Measurements from ENCODE around the gene RPTOR. TPM values are rescaled to one million over a fixed set of nuclear protein-coding genes. Genes with fewer than 3 reads are reported as not detected.

Gene RPTOR
- total and polyA plus RNA-seq, 10 of the 15 experiments (the other 5 are each of a cell fraction or from before 2014, with no cell fraction given), result 0.18 to 32.1 (median 7.8) TPM

- in situ Hi-C loops (cut with MboI), result no loop called here
- TF ChIP-seq MEF2B (IDR thresholded peaks at IDR 0.05; ENCODE audit: partially characterized antibody, poor library complexity, severe bottlenecking), result peak; percentile 50
- no peak for TF ChIP-seq NRF1 (conservative IDR thresholded peaks at IDR 0.05; ENCODE audit: low read depth, low read length)
- peak; percentile 52; the same call in 1 of the 2 replicates for TF ChIP-seq RUNX3 (IDR thresholded peaks at IDR 0.05; ENCODE audit: low read length)
Observed at GRCh38 chr17:80827646-80828643, 283.3 kb downstream of the RPTOR start.

GRCh38 chr17:80829166-80829813 lies 284.7 kb downstream of the RPTOR start:
- in situ Hi-C loops (cut with MboI), result no loop called here
- Histone ChIP-seq H3K79me2 (ENCODE audit: control insufficient read depth, insufficient read depth, low read length) (no peaks in the 10 kb centered on the region), H3K4me1 (ENCODE audit: control insufficient read depth, insufficient read depth, low read length) (peaks cover 22% of the 10 kb centered on the region), H3K27me3 (replicated peaks in 1 of 2; ENCODE audit: control insufficient read depth in 2 of 2, insufficient read depth in 2 of 2, low read length in 1 of 2) (no peaks in the 10 kb centered on the region), H3K36me3 (ENCODE audit: control insufficient read depth in 2 of 2, insufficient read depth in 2 of 2, low read length in 1 of 2) (peaks cover 0 to 14% of the 10 kb centered on the region in 2 experiments; a peak in 2 of 4 replicates), H3K4me2 (ENCODE audit: control insufficient read depth, insufficient read depth) (no peak overlapping the region), H3K27ac (ENCODE audit: control insufficient read depth, insufficient read depth) (no peak overlapping the region), H3K4me3 (no peak overlapping the region), H2AFZ (ENCODE audit: control insufficient read depth, low read depth, low read length) (no peak overlapping the region), H3K9me3 (replicated peaks; ENCODE audit: control insufficient read depth, insufficient read depth, low read length) (no peaks in the 10 kb centered on the region), H4K20me1 (ENCODE audit: control insufficient read depth, insufficient read depth) (no peaks in the 10 kb centered on the region), H3K9ac (ENCODE audit: control insufficient read depth, insufficient read depth, low read length) (no peak overlapping the region)
- WGBS (ENCODE audit: insufficient coverage, insufficient replicate concordance, low lambda C conversion rate, missing lambda C conversion rate), result 94% methylated on average over 26 of the region's 26 CpGs
- ChIA-PET SMC1A (ENCODE audit: uncharacterized antibody, unreplicated experiment) (no interaction called here), POLR2A (no interaction called here), CTCF (interaction anchor here (1.6 kb wide), 1 partner anchor 92 kb away, joined by 3 read pairs; no protein-coding TSS in a partner anchor), RAD21 (ENCODE audit: unreplicated experiment) (no interaction called here)
- BruUV-seq (replicated peaks), result no TSS peak
- FAIRE-seq, result no peak
- intact Hi-C loops (cut with micrococcal nuclease; ENCODE audit: unreplicated experiment), result no loop called here
- no peak for DNase-seq (ENCODE audit: low read depth, low spot score)
- ATAC-seq, result no peak
- TF ChIP-seq SREBF1 (IDR thresholded peaks at IDR 0.05; ENCODE audit: low read length), result no peak
- TF ChIP-seq MEF2B (IDR thresholded peaks at IDR 0.05; ENCODE audit: partially characterized antibody, poor library complexity, severe bottlenecking), result no peak
- TF ChIP-seq GATAD2B (conservative IDR thresholded peaks at IDR 0.05; ENCODE audit: low read depth), result no peak
- TF ChIP-seq E4F1 (IDR thresholded peaks at IDR 0.05; ENCODE audit: borderline replicate concordance, partially characterized antibody), result no peak
- no peak for TF ChIP-seq HDAC2 (IDR thresholded peaks at IDR 0.05)
- no peak for TF ChIP-seq BCL11A (IDR thresholded peaks at IDR 0.05; ENCODE audit: low read depth, low read length)

More at GRCh38 chr17:80827646-80828643, 283.3 kb downstream of the RPTOR start:
- CTCF ChIA-PET, result no interaction called here
- H2AFZ ChIP-seq (ENCODE audit: control insufficient read depth, low read depth, low read length), result no peak overlapping the region
- WGBS (ENCODE audit: insufficient coverage, insufficient replicate concordance, low lambda C conversion rate, missing lambda C conversion rate), result 92% methylated on average over 34 of the region's 34 CpGs
- no peak overlapping the region; the same call in 1 of the 2 replicates for H3K4me2 ChIP-seq (ENCODE audit: control insufficient read depth, insufficient read depth)
- no peaks in the 10 kb centered on the region for H4K20me1 ChIP-seq (ENCODE audit: control insufficient read depth, insufficient read depth)
- no peaks in the 10 kb centered on the region for H3K79me2 ChIP-seq (ENCODE audit: control insufficient read depth, insufficient read depth, low read length)
- H3K27me3 ChIP-seq (replicated peaks in 1 of 2; ENCODE audit: control insufficient read depth in 2 of 2, insufficient read depth in 2 of 2, low read length in 1 of 2), result no peaks in the 10 kb centered on the region
- H3K4me1 ChIP-seq (ENCODE audit: control insufficient read depth, insufficient read depth, low read length), result peaks cover 18% of the 10 kb centered on the region
- FAIRE-seq (no peak), ATAC-seq (no peak; the same call in 1 of the 3 replicates), DNase-seq (ENCODE audit: low read depth, low spot score) (no peak)
- H3K27ac ChIP-seq (ENCODE audit: control insufficient read depth, insufficient read depth), result peak overlapping the region; percentile 24; the same call in 1 of the 2 replicates
- no peak overlapping the region for H3K4me3 ChIP-seq
- H3K9ac ChIP-seq (ENCODE audit: control insufficient read depth, insufficient read depth, low read length), result no peak overlapping the region
- SMC1A ChIA-PET (ENCODE audit: uncharacterized antibody, unreplicated experiment), result interaction anchor here (0.9 kb wide), 1 partner anchor 254 kb away, joined by 4 read pairs; no protein-coding TSS in a partner anchor
- POLR2A ChIA-PET, result no interaction called here
- no peaks in the 10 kb centered on the region for H3K9me3 ChIP-seq (replicated peaks; ENCODE audit: control insufficient read depth, insufficient read depth, low read length)
- BruUV-seq (replicated peaks), result no TSS peak
- RAD21 ChIA-PET (ENCODE audit: unreplicated experiment), result no interaction called here
- intact Hi-C loops (cut with micrococcal nuclease; ENCODE audit: unreplicated experiment), result no loop called here
- peaks cover 0 to 17% of the 10 kb centered on the region in 2 experiments; a peak in 2 of 4 replicates for H3K36me3 ChIP-seq (ENCODE audit: control insufficient read depth in 2 of 2, insufficient read depth in 2 of 2, low read length in 1 of 2)
